Inferior parietal cortex (tissue), 1 donor: ENCODE results near the gene OSBPL5.

ENCODE experiments used
- DNase-seq: peaks from one replicate; pipeline ENCODE4 v3.0.0-alpha.2; 2016; ENCODE audit errors: extremely low spot score

The OSBPL5 gene

DNA sequence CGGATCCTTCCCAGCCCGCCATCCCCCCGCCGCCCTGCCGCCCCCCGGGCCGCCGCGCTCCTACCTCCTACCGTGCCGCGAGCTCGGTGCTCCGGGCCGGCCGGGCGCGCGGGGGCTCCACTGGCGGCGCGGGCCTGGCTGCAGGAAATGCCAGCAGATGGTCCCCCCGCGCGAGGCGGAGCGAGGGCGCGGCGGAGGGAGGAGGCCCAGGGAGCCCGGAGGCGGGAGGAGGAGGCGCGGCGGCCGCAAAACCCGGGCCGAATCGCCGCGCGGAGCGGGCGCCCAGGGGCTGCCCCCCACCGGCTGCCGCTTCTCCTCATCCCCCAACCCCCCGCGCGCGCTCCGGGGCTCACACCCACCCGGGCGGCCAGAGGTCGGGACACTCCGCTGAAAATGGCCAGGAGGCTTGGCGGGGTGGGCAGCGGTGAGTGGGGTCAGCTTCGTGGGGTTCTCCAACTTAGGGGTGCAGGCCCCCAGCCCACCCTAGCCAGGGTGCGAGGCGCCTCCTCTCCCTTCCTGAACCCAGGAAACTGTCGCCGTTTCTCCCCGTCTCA lies at the start of gene OSBPL5:
Gene OSBPL5, minus strand, starts transcription at position 159 of the 554 bp plus-strand sequence. CDS start 36,162 bp downstream, outside the sequence.
- peak; percentile 69 for DNase-seq

DNA sequence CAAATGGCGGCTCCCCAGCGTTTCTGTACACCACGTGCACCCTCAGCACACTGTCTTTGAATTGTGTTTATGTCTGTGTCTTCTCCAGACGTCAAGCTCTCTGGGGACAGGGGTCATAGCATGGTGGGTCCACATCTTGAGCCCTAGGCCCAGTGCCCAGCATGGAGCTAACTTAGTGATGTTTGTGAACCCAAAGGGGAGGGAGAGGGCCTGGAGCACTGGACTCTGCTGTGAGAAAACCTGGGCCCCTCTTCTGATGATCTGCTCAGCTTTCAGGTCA lies 49.2 kb upstream of the OSBPL5 start:
- DNase-seq = no peak

DNA sequence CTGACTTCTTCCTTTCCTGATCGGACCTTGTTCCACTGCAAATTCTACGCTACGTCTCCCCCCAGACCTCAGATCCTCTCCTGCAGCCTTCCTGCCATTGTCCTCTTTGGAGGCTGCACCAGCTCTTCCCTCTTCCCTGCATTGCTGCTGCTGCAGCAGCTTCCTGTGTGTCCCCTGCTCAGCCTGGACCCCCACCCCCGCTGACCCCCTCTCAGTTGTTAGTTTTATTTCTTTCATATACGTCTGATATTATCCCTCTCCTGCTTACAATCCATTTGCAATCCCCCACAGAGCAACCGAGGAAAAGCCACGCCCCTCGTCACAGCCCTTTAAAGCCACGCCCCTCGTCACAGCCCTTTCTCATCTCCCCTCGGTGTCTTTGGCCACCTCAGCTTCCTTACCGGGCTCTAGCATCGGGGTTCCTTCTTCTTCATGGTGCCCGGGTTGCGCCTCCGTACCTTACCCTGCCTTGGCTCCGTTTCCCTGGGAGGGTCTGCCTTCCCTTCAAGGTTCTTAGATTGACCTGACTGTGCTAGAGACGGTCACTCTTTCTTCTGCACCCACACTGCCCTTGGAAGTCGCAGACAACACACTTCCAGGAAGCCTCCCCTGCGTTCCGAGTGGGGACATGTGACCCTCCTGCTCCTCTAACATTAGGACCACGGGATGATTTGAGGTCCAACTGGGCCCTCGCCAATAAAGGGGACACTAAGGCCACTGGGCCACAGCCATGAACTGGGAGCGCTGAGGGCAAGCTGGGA lies 48.7 kb upstream of the OSBPL5 start:
- DNase-seq = no peak

DNA sequence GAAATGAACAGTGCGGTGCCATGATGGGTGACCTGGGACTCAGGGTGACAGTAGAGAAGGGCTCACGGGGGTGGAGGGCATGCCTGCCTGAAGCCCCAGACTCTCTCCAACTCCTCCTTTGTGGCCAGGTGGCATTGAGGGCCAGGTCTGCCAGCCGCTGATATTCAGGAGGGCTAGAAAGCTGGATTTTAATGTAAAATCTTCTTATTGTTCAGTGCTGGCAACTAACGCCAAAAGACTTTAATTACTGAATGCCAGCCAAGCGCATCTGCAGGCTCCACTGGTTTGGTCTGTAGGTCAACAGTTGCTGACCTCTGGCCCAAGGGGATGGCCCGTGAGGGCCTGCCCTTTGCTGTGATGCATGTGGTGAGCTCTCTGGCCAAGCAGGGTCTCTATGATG lies 43.2 kb upstream of the OSBPL5 start:
- DNase-seq = no peak

DNA sequence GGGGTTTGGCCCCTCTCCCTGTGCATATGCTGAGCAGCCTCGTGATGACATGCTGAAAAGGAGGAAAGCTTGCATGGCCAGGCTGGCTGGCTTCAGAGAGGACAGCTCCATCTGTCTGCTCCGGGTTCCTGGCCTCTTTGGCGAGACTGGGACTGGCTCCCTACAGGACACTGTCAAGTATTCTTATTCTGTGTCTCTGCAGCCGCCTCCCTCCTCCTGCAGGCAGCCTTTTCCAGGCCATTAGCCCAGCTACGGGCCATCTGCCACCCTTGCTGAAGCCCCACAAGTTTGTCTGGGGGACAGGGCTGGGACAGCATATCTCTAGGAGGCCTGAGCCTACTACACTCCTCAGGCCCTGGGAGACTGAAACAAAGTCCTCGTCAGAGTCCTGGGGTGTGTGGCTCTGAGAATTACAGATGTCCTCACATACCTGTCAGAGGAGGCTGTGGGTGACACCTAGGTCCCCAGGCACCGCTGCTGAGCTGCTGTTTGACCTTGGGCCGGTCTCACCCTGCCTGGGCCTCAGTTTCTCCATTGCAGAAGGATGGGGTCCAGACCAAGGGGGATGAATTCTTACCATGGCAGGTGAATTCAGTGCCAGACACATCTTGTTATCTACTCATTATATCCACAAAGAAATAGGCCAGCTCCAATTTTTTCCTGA lies 42.5 kb upstream of the OSBPL5 start:
- DNase-seq = no peak

DNA sequence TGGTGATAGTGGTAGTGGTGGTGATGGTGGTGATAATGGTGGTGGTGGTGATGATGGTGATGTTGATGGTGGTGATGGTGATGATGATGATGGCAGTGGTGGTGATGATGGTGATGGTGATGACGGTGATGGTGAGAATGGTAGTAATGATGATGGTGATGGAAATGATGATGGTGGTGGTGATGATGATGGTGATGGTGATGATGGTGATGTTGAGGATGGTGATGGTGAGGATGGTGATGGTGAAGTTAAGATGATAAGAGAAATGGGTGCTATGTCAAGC lies 41.8 kb upstream of the OSBPL5 start:
- DNase-seq = no peak

- DNase-seq = no peak
These were observed 41.2 kb upstream of the OSBPL5 start for GRCh38 chr11:3206156-3206921.

DNA sequence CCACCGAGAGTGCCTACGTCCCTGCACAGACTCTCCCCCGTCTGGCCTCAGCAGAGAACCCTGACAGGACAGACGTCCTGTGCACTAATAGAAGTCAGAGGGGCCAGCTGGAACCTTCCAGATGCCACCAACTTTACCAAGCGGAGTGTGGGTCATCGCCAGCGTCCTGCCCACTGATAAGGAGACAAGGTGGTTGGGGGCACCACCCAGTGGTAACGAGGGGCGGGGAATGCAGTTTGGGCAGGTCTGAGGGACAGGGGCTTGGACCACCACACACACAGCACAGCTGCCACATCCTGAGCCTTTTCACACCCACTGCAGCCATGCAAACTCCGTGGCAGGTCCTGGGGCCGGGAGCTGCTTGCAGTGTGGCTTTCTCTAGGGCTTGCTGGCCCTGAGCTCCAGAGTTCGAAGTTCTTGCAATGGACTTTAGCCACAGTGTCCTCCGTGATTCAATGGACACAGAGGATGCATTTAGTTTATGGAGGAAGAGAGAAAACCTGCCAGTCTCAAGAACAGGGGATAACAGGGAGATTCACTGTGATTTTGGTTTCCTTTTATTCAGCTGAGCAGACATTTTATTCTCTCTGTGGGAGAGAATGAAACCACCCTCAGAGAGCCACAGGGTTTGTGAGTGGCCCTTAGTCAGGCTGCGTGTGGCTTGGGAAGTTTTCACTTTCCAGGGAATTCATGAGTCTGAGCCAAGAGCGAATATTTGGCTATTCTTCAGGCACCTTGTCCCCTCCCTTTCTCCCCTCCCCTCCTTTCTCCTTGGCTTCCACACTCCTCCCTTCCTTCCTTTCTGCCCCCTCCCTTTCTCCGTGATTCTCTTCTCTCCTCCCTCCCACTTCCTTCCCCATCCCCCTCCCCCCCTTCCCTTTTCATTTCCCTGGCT lies 40.4 kb upstream of the OSBPL5 start:
- no peak for DNase-seq

DNA sequence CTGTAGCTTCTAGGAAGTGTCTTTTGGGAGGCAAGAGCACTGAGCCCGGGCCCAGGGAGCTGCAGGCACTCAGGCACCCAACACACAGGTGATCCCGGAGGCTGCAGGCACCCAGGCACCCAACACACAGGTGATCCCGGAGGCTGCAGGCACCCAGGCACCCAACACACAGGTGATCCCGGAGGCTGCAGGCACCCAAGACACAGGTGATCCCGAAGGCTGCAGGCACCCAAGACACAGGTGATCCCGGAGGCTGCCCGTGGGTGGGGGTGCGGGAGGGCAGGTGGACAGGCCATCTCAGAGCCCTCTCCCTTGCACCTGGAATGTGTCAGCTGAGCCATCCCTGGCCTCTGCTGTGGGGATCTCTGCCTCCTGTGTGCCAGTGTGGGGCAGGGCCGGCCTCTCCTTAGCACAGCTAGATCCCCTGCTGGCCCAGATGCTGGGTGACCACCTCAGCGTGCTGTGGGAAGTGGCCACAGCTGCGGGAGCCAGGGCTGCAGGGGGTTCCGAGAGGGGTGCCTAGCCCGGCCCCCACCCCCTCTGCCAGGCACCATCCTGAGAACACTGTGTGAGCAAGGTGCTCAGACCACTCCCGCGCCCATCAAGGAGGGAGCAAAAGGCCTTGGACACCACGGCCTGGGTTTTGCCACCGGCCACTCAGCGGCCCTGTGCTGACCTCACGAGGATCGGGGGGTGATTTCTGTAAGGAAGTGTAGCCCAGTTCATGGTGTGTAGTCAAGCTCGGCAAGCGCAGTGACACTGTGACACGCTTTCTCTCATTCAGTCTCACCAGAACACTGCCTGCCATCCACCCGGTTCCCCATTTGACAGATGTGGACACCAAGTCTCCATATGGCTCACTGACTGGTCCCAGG lies 39.3 kb upstream of the OSBPL5 start:
- no peak for DNase-seq

GRCh38 chr11:3203221-3204043 lies 38.3 kb upstream of the OSBPL5 start:
- DNase-seq = no peak

DNA sequence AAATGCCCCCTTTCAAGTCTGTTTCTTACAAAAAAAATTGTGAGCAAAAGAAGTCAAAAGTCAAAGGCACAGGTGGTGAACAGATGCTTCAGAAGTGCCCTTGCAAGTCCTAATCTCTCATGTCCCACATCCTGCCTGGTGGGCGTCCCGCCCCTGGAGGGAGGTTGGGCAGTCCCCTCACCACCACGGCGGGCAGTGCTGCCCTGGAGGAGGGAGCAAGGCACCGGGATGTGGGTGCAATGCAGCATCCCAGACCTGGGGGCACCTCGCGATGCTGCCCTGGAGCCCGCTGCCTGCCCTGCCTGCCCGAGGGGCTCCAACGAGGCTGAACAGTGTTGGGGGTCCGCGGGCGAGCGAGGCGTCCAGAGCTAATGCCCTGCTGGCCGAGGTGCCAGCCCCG lies 37.6 kb upstream of the OSBPL5 start:
- DNase-seq = no peak

- DNase-seq = no peak
These were observed 37.2 kb upstream of the OSBPL5 start for GRCh38 chr11:3202305-3202704.

DNA sequence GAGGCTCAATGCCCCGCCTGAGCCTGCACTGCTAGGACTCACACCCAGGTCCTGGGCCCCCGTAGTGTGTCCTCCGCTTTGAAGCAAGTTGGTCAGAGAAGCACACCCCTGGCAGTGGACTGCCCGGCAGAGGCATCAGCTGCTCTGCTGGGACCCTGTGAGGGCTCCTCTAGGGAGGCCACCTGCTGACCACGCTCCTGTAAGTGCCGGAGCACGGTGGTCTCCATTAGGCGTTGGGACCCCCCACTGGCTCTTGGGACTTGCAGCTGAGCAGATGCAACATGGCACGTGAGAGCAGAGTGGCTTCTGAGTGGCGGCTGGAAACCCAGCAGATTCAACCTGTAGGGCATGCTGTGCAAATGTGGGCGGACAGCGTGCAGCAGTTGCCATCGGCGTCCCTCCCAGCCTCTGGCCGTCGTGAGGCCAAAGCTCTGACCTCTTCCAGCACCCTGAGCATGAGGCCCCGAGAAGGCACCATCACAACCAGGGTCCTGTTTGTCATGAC lies 36.6 kb upstream of the OSBPL5 start:
- DNase-seq = no peak

GRCh38 chr11:3201112-3201581 lies 36.0 kb upstream of the OSBPL5 start:
- no peak for DNase-seq

DNA sequence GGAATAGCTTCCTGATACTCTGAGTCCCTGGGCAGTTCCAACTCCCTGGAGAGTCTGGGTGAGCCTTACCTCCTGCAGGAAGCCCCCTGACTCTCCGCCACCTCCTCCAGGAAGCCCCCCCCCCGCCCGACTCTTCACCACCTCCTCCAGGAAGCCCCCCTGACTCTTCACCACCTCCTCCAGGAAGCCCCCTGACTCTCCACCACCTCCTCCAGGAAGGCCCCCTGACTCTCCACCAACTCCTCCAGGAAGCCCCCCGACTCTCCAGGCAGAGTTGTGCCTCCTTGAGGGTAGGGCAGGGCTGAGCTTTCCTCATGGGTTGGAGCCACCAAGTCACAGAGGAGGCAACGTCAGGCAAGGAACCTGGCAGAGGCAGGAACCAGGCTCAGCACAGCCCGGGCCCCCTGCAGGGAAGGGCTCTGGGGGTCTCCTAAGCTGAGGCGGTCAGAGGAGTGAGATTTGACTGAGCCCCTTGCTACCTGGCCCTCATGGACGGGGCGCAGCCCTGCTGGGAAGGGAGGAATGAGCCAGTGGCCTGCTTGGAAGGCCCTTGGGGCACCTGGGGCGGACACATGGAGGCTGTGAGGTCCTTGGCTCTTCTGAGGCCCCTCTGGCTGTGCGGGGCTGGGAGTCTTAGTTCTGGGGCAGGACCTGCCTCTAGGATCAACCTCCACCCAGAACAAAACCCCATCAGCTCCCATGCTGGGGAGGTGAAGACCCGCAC lies 35.4 kb upstream of the OSBPL5 start:
- DNase-seq = no peak

DNA sequence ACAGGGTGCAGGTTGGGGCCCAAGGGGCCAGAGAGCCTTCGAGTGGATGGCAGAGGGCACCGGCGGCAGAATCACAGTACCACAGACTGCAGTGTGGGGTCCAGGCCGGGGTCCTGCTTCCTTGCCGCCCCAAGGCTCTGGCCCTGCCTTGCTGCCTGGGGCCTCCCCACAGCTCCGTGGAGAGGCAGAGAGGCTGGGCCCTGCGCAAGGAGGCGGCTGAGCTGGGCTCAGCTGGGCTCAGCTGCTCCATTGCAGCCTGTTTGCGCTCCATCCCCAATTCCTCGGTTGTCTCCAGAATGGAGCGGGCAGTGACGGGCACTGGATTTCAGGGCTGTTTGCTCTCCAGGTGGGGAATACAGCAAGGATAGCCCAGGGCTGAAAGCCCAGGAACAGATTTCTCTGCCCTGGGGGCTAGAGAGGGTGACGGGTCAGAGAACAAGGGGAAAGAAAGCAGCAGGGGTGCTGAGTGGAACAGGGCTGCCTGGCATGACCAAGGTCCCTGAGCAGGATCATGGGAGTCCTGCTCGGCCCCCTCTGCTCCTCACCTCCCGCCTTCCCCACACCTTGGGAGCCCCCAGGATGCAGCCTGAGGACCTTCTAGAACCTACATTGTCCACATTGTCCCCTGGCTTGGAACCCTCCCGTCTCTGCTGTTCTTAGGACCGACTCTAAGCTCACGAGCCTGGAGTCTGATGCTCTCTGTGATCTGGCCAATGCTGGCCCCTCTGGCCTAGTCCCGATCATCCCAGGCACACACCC lies 34.6 kb upstream of the OSBPL5 start:
- DNase-seq = no peak

- DNase-seq = no peak
These were observed 33.7 kb upstream of the OSBPL5 start for GRCh38 chr11:3198815-3199214.

DNA sequence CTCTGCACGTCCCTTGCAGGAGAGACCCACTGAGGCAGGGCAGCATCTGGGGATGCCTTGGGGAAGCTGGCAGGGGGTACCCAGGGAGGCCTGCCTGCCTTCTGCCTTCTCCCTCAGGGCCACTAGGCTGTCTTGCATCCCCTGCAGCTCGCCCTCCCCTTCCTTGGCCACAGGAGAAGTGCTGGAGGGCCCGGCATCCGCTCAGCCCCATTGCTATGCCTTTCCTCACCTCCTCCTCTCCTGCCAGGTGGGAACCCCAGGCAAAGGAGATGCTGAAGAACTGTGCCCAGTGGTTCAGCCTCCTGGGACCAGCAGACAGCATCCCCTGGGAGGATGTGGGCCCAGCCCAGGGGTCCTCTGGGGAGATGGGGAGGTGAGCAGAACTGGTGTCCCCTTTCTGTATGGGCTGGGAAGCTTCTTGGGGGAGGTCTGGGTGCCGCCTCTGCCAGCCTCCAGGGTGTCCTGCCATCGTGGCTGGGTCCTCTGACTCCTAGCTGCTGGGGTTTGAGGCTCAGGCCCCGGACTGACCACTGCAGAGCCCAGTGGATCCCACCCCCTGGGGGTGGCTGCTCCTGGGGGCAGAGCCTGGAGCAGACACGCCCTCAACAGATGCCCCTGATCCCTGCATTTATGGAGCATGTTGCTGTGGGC lies 32.9 kb upstream of the OSBPL5 start:
- DNase-seq = no peak
